ENCODE data around the gene ACSM3. TPM values are rescaled to one million over a fixed set of nuclear protein-coding genes. Genes with fewer than 3 reads are reported as not detected.
A peak's percentile ranks its signal among the peaks of the same experiment; 100 is the strongest.

Gene ACSM3
- total and polyA plus RNA-seq, 9 of the 15 experiments (the other 6 are each of a cell fraction or from before 2014, with no cell fraction given): 112 to 420 (median 182) TPM

- 0 out of 2 replicates have a peak, but pooled peaks have one; percentile 60 for TF ChIP-seq ZNF584 (CRISPR knock-in tag; IDR thresholded peaks at IDR 0.05; ENCODE audit: low read depth)
- TF ChIP-seq FIP1L1 (IDR thresholded peaks at IDR 0.05; ENCODE audit: low read depth, low read length, poor library complexity, severe bottlenecking): peak; percentile 16
- no peak for TF ChIP-seq PCBP2 (IDR thresholded peaks at IDR 0.05; ENCODE audit: low read depth, low read length, poor library complexity, severe bottlenecking)
- 0 out of 2 replicates have a peak, but pooled peaks have one; percentile 1 for TF ChIP-seq ZNF431 (CRISPR knock-in tag; IDR thresholded peaks at IDR 0.05)
- peak; percentile 86 for TF ChIP-seq ZBTB7A (IDR thresholded peaks at IDR 0.05; ENCODE audit: borderline replicate concordance, control insufficient read depth, low read depth, low read length)
- TF ChIP-seq NCOA4 (IDR thresholded peaks at IDR 0.05; ENCODE audit: partially characterized antibody): no peak
- peak; percentile 97 for TF ChIP-seq TAF9B (IDR thresholded peaks at IDR 0.05; ENCODE audit: partially characterized antibody)
- TF ChIP-seq ZNF57 (CRISPR knock-in tag; IDR thresholded peaks at IDR 0.05): no peak
- peak; percentile 60; the same call in 1 of the 2 replicates for TF ChIP-seq E2F5 (CRISPR knock-in tag; IDR thresholded peaks at IDR 0.05)
- TF ChIP-seq NR3C1 (CRISPR knock-in tag; IDR thresholded peaks at IDR 0.05): 0 out of 2 replicates have a peak, but pooled peaks have one; percentile 31
- TF ChIP-seq DIDO1 (tag; IDR thresholded peaks at IDR 0.05; ENCODE audit: low read depth): peak; percentile 58; the same call in 1 of the 2 replicates
- no peak for TF ChIP-seq ZNF561 (CRISPR knock-in tag; conservative IDR thresholded peaks at IDR 0.05)
- no peak for TF ChIP-seq MCM7 (IDR thresholded peaks at IDR 0.05)
- TF ChIP-seq ZNF184 (CRISPR knock-in tag; IDR thresholded peaks at IDR 0.05): no peak
- no peak for TF ChIP-seq MAFF (IDR thresholded peaks at IDR 0.05; ENCODE audit: low read length)
- no peak; the same call in 1 of the 2 replicates for TF ChIP-seq HDAC8 (tag; IDR thresholded peaks at IDR 0.05)
- TF ChIP-seq ARID1B (IDR thresholded peaks at IDR 0.05): peak; percentile 57; the same call in 1 of the 2 replicates
- peak in 1 of 2 experiments; percentile 69; a peak in 1 of 4 replicates for TF ChIP-seq SRF (CRISPR knock-in tag; IDR thresholded peaks at IDR 0.05)
- TF ChIP-seq HES1 (IDR thresholded peaks at IDR 0.05; ENCODE audit: low read depth): no peak
- no peak for TF ChIP-seq YBX1 (IDR thresholded peaks at IDR 0.05)
- TF ChIP-seq TBL1XR1 (IDR thresholded peaks at IDR 0.05; ENCODE audit: low read length in 2 of 2): no peak; a peak in 1 of 4 replicates
- TF ChIP-seq MCM2 (IDR thresholded peaks at IDR 0.05; ENCODE audit: low read depth): no peak
These were observed 42.6 kb downstream of the ACSM3 start, which contains the start of the genes ERI2 and REXO5 (continued) for GRCh38 chr16:20806168-20807050.

Data from K562 (cell line).